ACC112 (cell line): ENCODE data around the gene ULK3.
A peak's percentile ranks its signal among the peaks of the same experiment; 100 is the strongest.

Source experiments
- H2AFZ ChIP-seq: fragments of 200-600 bp; sonication (generic); one replicate; pipeline ENCODE4 v1.6.0; 2017; ENCODE audit warnings: antibody characterized with exemption, low read length; ENCODE audit not compliant: unreplicated experiment
- H3K27ac ChIP-seq: fragments of 200-600 bp; sonication (generic); 2 replicates; pipeline ENCODE4 v1.5.1; 2014; ENCODE audit warnings: low read depth, mild to moderate bottlenecking, antibody characterized with exemption, low read length, moderate library complexity
- H3K27me3 ChIP-seq: fragments of 200-600 bp; sonication (generic); 2 replicates; pipeline ENCODE4 v1.6.1; 2014; ENCODE audit warnings: mild to moderate bottlenecking, antibody characterized with exemption, low read length, moderate library complexity, mixed read lengths; ENCODE audit not compliant: insufficient read depth
- H3K36me3 ChIP-seq: fragments of 200-600 bp; sonication (generic); 2 replicates; pipeline ENCODE4 v1.6.1; 2016; ENCODE audit warnings: mild to moderate bottlenecking, antibody characterized with exemption, low read length, moderate library complexity, mixed read lengths; ENCODE audit not compliant: insufficient read depth
- H3K4me1 ChIP-seq: fragments of 200-600 bp; sonication (generic); one replicate; pipeline ENCODE4 v1.6.1; 2016; ENCODE audit warnings: low read length, mixed read lengths; ENCODE audit not compliant: insufficient read depth, unreplicated experiment, control insufficient read depth
- H3K4me3 ChIP-seq: fragments of 200-600 bp; sonication (generic); 2 replicates; pipeline ENCODE4 v1.5.1; 2014; ENCODE audit warnings: mild to moderate bottlenecking, low read depth, low read length
- H3K79me2 ChIP-seq: fragments of 200-600 bp; sonication (generic); one replicate; pipeline ENCODE4 v1.6.0; 2016; ENCODE audit warnings: low read length; ENCODE audit not compliant: control insufficient read depth, unreplicated experiment, insufficient read depth

ULK3 gene

GRCh38 chr15:74799255-74799855 lies 43.6 kb downstream of the ULK3 start:
- Histone ChIP-seq H2AFZ (no peak overlapping the region), H3K4me1 (no peaks in the 10 kb centered on the region), H3K27ac (no peak overlapping the region), H3K36me3 (peaks cover 2% of the 10 kb centered on the region; the same call in 1 of the 2 replicates), H3K4me3 (no peak overlapping the region), H3K27me3 (no peaks in the 10 kb centered on the region), H3K79me2 (peaks cover 20% of the 10 kb centered on the region)

GRCh38 chr15:74798388-74799254 lies 44.3 kb downstream of the ULK3 start:
- no peaks in the 10 kb centered on the region for H3K4me1 ChIP-seq

GRCh38 chr15:74795966-74796625 lies 46.9 kb downstream of the ULK3 start:
- peaks cover 8% of the 10 kb centered on the region for H3K4me1 ChIP-seq
- peaks cover 50% of the 10 kb centered on the region for H3K79me2 ChIP-seq
- H3K36me3 ChIP-seq, result peaks cover 2% of the 10 kb centered on the region; the same call in 1 of the 2 replicates
- H3K4me3 ChIP-seq, result no peak overlapping the region
- no peaks in the 10 kb centered on the region for H3K27me3 ChIP-seq
- H3K27ac ChIP-seq, result no peak overlapping the region
- H2AFZ ChIP-seq, result no peak overlapping the region

More at GRCh38 chr15:74798388-74799254, 44.3 kb downstream of the ULK3 start:
- Histone ChIP-seq H3K4me3 (no peak overlapping the region), H3K36me3 (peaks cover 2% of the 10 kb centered on the region; the same call in 1 of the 2 replicates), H3K27me3 (no peaks in the 10 kb centered on the region), H3K27ac (no peak overlapping the region), H2AFZ (no peak overlapping the region), H3K79me2 (peaks cover 26% of the 10 kb centered on the region)

- H3K4me3 ChIP-seq, result no peak overlapping the region
- peaks cover 19% of the 10 kb centered on the region for H3K4me1 ChIP-seq
- peaks cover 53% of the 10 kb centered on the region for H3K79me2 ChIP-seq
- H3K27ac ChIP-seq, result no peak overlapping the region
- H2AFZ ChIP-seq, result no peak overlapping the region
- no peaks in the 10 kb centered on the region for H3K27me3 ChIP-seq
- peaks cover 2% of the 10 kb centered on the region; the same call in 1 of the 2 replicates for H3K36me3 ChIP-seq
These were observed 48.0 kb downstream of the ULK3 start for GRCh38 chr15:74794970-74795349.

GRCh38 chr15:74794248-74794969 lies 48.5 kb downstream of the ULK3 start:
- H3K27me3 ChIP-seq, result no peaks in the 10 kb centered on the region
- no peak overlapping the region for H3K4me3 ChIP-seq
- H3K4me1 ChIP-seq, result peaks cover 25% of the 10 kb centered on the region
- H3K36me3 ChIP-seq, result peaks cover 2% of the 10 kb centered on the region; the same call in 1 of the 2 replicates
- peaks cover 59% of the 10 kb centered on the region for H3K79me2 ChIP-seq
- no peak overlapping the region for H3K27ac ChIP-seq
- H2AFZ ChIP-seq, result no peak overlapping the region

GRCh38 chr15:74793135-74794028 lies 49.6 kb downstream of the ULK3 start:
- Histone ChIP-seq H3K36me3 (no peaks in the 10 kb centered on the region), H3K27ac (no peak overlapping the region)

GRCh38 chr15:74792227-74793016 lies 50.5 kb downstream of the ULK3 start:
- H3K79me2 ChIP-seq, result peaks cover 74% of the 10 kb centered on the region
- no peaks in the 10 kb centered on the region for H3K36me3 ChIP-seq
- H3K4me1 ChIP-seq, result peaks cover 40% of the 10 kb centered on the region
- H2AFZ ChIP-seq, result no peak overlapping the region
- no peak overlapping the region for H3K27ac ChIP-seq
- no peaks in the 10 kb centered on the region for H3K27me3 ChIP-seq
- H3K4me3 ChIP-seq, result no peak overlapping the region

More at GRCh38 chr15:74793135-74794028, 49.6 kb downstream of the ULK3 start:
- no peaks in the 10 kb centered on the region for H3K27me3 ChIP-seq
- H2AFZ ChIP-seq, result no peak overlapping the region
- H3K4me3 ChIP-seq, result no peak overlapping the region
- peaks cover 34% of the 10 kb centered on the region for H3K4me1 ChIP-seq
- peaks cover 69% of the 10 kb centered on the region for H3K79me2 ChIP-seq

- H2AFZ ChIP-seq, result no peak overlapping the region
- H3K27me3 ChIP-seq, result no peaks in the 10 kb centered on the region
- H3K4me1 ChIP-seq, result peaks cover 47% of the 10 kb centered on the region
- H3K27ac ChIP-seq, result peak overlapping the region; percentile 75; the same call in 1 of the 2 replicates
- no peak overlapping the region for H3K4me3 ChIP-seq
- H3K36me3 ChIP-seq, result no peaks in the 10 kb centered on the region
- peaks cover 81% of the 10 kb centered on the region for H3K79me2 ChIP-seq
These were observed 51.3 kb downstream of the ULK3 start for GRCh38 chr15:74791667-74792066.

- peak overlapping the region; percentile 75 for H3K27ac ChIP-seq
- H3K36me3 ChIP-seq, result no peaks in the 10 kb centered on the region
- H2AFZ ChIP-seq, result no peak overlapping the region
- H3K4me1 ChIP-seq, result peaks cover 52% of the 10 kb centered on the region
- H3K4me3 ChIP-seq, result no peak overlapping the region
- no peaks in the 10 kb centered on the region for H3K27me3 ChIP-seq
- H3K79me2 ChIP-seq, result peaks cover 84% of the 10 kb centered on the region
These were observed 51.9 kb downstream of the ULK3 start for GRCh38 chr15:74791007-74791406.
